SK-N-SH (cell line): ENCODE data around the gene POU6F2. TPM values are rescaled to one million over a fixed set of nuclear protein-coding genes. Genes with fewer than 3 reads are reported as not detected.

ENCODE experiments used
- CTCF ChIA-PET: fragments of 300-600, 350-600 bp; formaldehyde crosslinking; extraction: SDS; loops from one replicate; lab custom pipeline; 2021; lab: Yijun Ruan, JAX
- POLR2A ChIA-PET: fragments of 350-600 bp; sonication (Branson Sonifier 250); formaldehyde crosslinking; extraction: SDS; loops from one replicate; lab custom pipeline; 2020; ENCODE audit warnings: antibody characterized with exemption, inconsistent platforms; lab: Yijun Ruan, JAX
- DNase-seq: peaks from one replicate; pipeline ENCODE4 v3.0.0; 2012
- H2AFZ ChIP-seq: fragments of 200-600 bp; sonication (generic); 2 replicates; pipeline ENCODE4 v1.8.1; 2016; ENCODE audit warnings: antibody characterized with exemption, mild to moderate bottlenecking, low read depth
- H3F3A ChIP-seq: fragments of 200-600 bp; sonication (generic); replicated peaks from 2 replicates; pipeline ENCODE3; 2016; ENCODE audit warnings: antibody characterized with exemption, mild to moderate bottlenecking; ENCODE audit not compliant: insufficient read depth
- H3K27ac ChIP-seq, 2 experiments: fragments of 200-500 bp in 1 of 2; fragments of 200-600 bp in 1 of 2; sonication (Bioruptor generic) in 1 of 2; sonication (generic), shearing (Covaris generic) in 1 of 2; 2 replicates each; pipeline versions ENCODE4 v1.5.1 to v1.6.1; 2014 to 2016; ENCODE audit warnings: low read depth in 2 of 2, inconsistent platforms in 1 of 2, low read length in 1 of 2, mild to moderate bottlenecking in 1 of 2, mixed read lengths in 1 of 2
- H3K27me3 ChIP-seq: fragments of 200-600 bp; sonication (generic), shearing (Covaris generic); 2 replicates; pipeline ENCODE4 v1.6.1; 2016; ENCODE audit warnings: mixed run types; ENCODE audit not compliant: insufficient read depth
- H3K36me3 ChIP-seq, 2 experiments: fragments of 200-500 bp in 1 of 2; fragments of 200-600 bp in 1 of 2; sonication (Bioruptor generic) in 1 of 2; sonication (generic) in 1 of 2; replicated peaks in 1 of 2; 2 replicates each; pipeline versions ENCODE3 to v1.5.1; 2014 to 2016; ENCODE audit warnings: low read length in 1 of 2, mild to moderate bottlenecking in 1 of 2; ENCODE audit not compliant: insufficient read depth in 2 of 2, control insufficient read depth in 1 of 2
- H3K4me1 ChIP-seq, 2 experiments: fragments of 200-500 bp in 1 of 2; fragments of 200-600 bp in 1 of 2; sonication (Bioruptor generic) in 1 of 2; sonication (generic), shearing (Covaris generic) in 1 of 2; 2 replicates each; pipeline versions ENCODE4 v1.5.1 to v1.6.1; 2014 to 2016; ENCODE audit warnings: low read depth in 1 of 2, low read length in 1 of 2, mixed run types in 1 of 2; ENCODE audit not compliant: insufficient read depth in 2 of 2, control insufficient read depth in 1 of 2
- H3K4me2 ChIP-seq: fragments of 200-600 bp; sonication (generic), shearing (Covaris generic); 2 replicates; pipeline ENCODE4 v1.6.1; 2017; ENCODE audit warnings: mixed run types
- H3K4me3 ChIP-seq, 2 experiments: fragments of 200-500 bp in 1 of 2; fragments of 200-600 bp in 1 of 2; sonication (Bioruptor generic) in 1 of 2; sonication (generic), shearing (Covaris generic) in 1 of 2; 2 replicates each; pipeline versions ENCODE4 v1.5.1 to v1.8.1; 2014 to 2016; ENCODE audit warnings: low read depth in 2 of 2, inconsistent platforms in 1 of 2, low read length in 1 of 2, mild to moderate bottlenecking in 1 of 2, mixed read lengths in 1 of 2, moderate library complexity in 1 of 2
- H3K79me2 ChIP-seq: fragments of 200-600 bp; sonication (generic); 2 replicates; pipeline ENCODE4 v1.8.1; 2017; ENCODE audit warnings: mild to moderate bottlenecking; ENCODE audit not compliant: insufficient read depth
- H3K9ac ChIP-seq: fragments of 200-600 bp; sonication (generic); 2 replicates; pipeline ENCODE4 v1.6.1; 2017; ENCODE audit warnings: mixed run types
- H3K9me2 ChIP-seq: fragments of 200-600 bp; sonication (generic); 2 replicates; pipeline ENCODE4 v1.6.1; 2017; ENCODE audit warnings: mixed run types
- H3K9me3 ChIP-seq: fragments of 200-600 bp; sonication (generic); 2 replicates; pipeline ENCODE4 v1.6.1; 2017; ENCODE audit warnings: mixed run types, mild to moderate bottlenecking, moderate library complexity
- H4K20me1 ChIP-seq: fragments of 200-600 bp; sonication (generic); 2 replicates; pipeline ENCODE4 v1.6.1; 2017; ENCODE audit warnings: mild to moderate bottlenecking, mixed run types; ENCODE audit not compliant: insufficient read depth
- ELF1 ChIP-seq: IDR thresholded peaks from 2 replicates; pipeline ENCODE4 v1.4.0; 2012
- FOXJ3 ChIP-seq: sonication (generic); formaldehyde crosslinking; IDR thresholded peaks from 2 replicates; pipeline ENCODE4 v1.5.1; 2020; ENCODE audit warnings: mild to moderate bottlenecking, missing genetic modification reagents
- JUND ChIP-seq: IDR thresholded peaks from 2 replicates; pipeline ENCODE4 v1.4.0; 2012
- NRF1 ChIP-seq: IDR thresholded peaks from 2 replicates; pipeline ENCODE4 v1.6.1; 2012; ENCODE audit warnings: low read depth, mild to moderate bottlenecking, low read length
- RCOR1 ChIP-seq: fragments of 150-350 bp; IDR thresholded peaks from 2 replicates; pipeline ENCODE4 v1.6.1; 2017; ENCODE audit warnings: antibody characterized with exemption, low read length
- SIN3A ChIP-seq: IDR thresholded peaks from 2 replicates; pipeline ENCODE4 v1.6.1; 2012; ENCODE audit warnings: low read depth, mild to moderate bottlenecking, low read length, moderate library complexity, borderline replicate concordance
- TCF12 ChIP-seq: IDR thresholded peaks from 2 replicates; pipeline ENCODE4 v1.4.0; 2012
- TEAD4 ChIP-seq: IDR thresholded peaks from 2 replicates; pipeline ENCODE4 v1.4.0; 2012; ENCODE audit warnings: mild to moderate bottlenecking, borderline replicate concordance; ENCODE audit not compliant: insufficient read depth
- USF1 ChIP-seq: IDR thresholded peaks from 2 replicates; pipeline ENCODE4 v1.4.0; 2012; ENCODE audit warnings: low read depth, borderline replicate concordance
- WGBS: methylation state at CpG from one replicate; pipeline ENCODE4 v1.1.6; 2017; ENCODE audit warnings: low lambda C conversion rate; 5-methylcytosine and 5-hydroxymethylcytosine counted together
- polyA plus RNA-seq, 3 experiments: library from polyadenylated mRNA; depleted of rRNA; stranded (reverse); fragments of >200 nt; gene quantifications; 2 replicates each; pipeline ENCODE4 v1.2.3, GENCODE V29; 2012
- TF ChIP-seq, protein P1 (sequence below): fragments of 150-350 bp; IDR thresholded peaks from 2 replicates; pipeline ENCODE4 v1.6.1; 2017; ENCODE audit warnings: antibody characterized with exemption, low read length, low read depth, borderline replicate concordance
- TF ChIP-seq, protein P2 (sequence below): IDR thresholded peaks from 2 replicates; pipeline ENCODE4 v1.4.0; 2012; ENCODE audit warnings: low read depth

Gene POU6F2
- polyA plus RNA-seq, 1 of the 3 experiments (the other 2 are of a cell fraction) = under 0.01 TPM

DNA sequence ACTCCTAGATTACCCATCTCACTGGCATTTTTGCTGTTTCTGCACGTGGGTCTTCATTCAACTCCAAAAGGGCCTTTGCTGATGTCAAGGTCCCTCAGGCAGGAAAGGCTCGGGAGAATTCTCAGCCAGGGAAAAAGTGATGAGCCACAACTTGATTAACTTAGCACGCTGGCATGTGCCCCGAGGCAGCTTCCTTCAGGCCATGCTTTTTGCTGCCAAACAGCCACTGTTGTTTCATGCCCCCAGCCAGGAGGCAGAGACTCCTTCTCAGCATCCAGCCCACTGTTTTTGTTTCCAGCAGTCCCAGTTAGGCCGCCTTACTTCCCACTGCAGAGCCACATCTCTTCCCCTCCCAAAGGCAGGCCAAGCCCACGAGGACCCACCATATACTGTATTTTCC, 322.0 kb downstream of the POU6F2 start:
- no peaks in the 10 kb centered on the region for H3K79me2 ChIP-seq
- ChIA-PET CTCF (no interaction called here), POLR2A (no interaction called here)
- 4% methylated on average over 6 of the region's 6 CpGs for WGBS
- H3K4me2 ChIP-seq = no peak overlapping the region
- no peaks in the 10 kb centered on the region for H3K4me1 ChIP-seq
- peaks cover 6% of the 10 kb centered on the region for H3K27me3 ChIP-seq
- H4K20me1 ChIP-seq = no peaks in the 10 kb centered on the region
- no peak overlapping the region for H3K4me3 ChIP-seq
- TF ChIP-seq ELF1 (no peak), SIN3A (no peak), USF1 (no peak), JUND (no peak), NRF1 (no peak)
- TF ChIP-seq, protein P1, sequence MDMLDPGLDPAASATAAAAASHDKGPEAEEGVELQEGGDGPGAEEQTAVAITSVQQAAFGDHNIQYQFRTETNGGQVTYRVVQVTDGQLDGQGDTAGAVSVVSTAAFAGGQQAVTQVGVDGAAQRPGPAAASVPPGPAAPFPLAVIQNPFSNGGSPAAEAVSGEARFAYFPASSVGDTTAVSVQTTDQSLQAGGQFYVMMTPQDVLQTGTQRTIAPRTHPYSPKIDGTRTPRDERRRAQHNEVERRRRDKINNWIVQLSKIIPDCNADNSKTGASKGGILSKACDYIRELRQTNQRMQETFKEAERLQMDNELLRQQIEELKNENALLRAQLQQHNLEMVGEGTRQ = no peak
- TF ChIP-seq, protein P2, sequence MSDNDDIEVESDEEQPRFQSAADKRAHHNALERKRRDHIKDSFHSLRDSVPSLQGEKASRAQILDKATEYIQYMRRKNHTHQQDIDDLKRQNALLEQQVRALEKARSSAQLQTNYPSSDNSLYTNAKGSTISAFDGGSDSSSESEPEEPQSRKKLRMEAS = no peak
- H3K9ac ChIP-seq = no peak overlapping the region
- no peaks in the 10 kb centered on the region for H3K9me3 ChIP-seq
- no peaks in the 10 kb centered on the region for H3K9me2 ChIP-seq
- H3K36me3 ChIP-seq = no peaks in the 10 kb centered on the region
- H3K27ac ChIP-seq = no peak overlapping the region
- no peak overlapping the region for H2AFZ ChIP-seq
- H3F3A ChIP-seq = no peaks in the 10 kb centered on the region
- no peak for DNase-seq

GRCh38 chr7:39300276-39300675, 322.6 kb downstream of the POU6F2 start:
- H3K9me3 ChIP-seq = no peaks in the 10 kb centered on the region
- ChIA-PET POLR2A (no interaction called here), CTCF (no interaction called here)
- whole genome bisulfite sequencing = 15% methylated on average over 8 of the region's 8 CpGs
- H3K4me2 ChIP-seq = no peak overlapping the region
- no peaks in the 10 kb centered on the region for H3K9me2 ChIP-seq
- TF ChIP-seq USF1 = no peak
- no peak for TF ChIP-seq FOXJ3
- no peak overlapping the region for H3K27ac ChIP-seq
- no peak overlapping the region for H3K9ac ChIP-seq
- no peak overlapping the region for H2AFZ ChIP-seq
- no peak overlapping the region for H3K4me3 ChIP-seq
- no peaks in the 10 kb centered on the region for H4K20me1 ChIP-seq
- no peaks in the 10 kb centered on the region for H3F3A ChIP-seq
- H3K79me2 ChIP-seq = no peaks in the 10 kb centered on the region
- no peaks in the 10 kb centered on the region for H3K4me1 ChIP-seq
- no peaks in the 10 kb centered on the region for H3K36me3 ChIP-seq
- peaks cover 6% of the 10 kb centered on the region for H3K27me3 ChIP-seq
- no peak for DNase-seq

DNA sequence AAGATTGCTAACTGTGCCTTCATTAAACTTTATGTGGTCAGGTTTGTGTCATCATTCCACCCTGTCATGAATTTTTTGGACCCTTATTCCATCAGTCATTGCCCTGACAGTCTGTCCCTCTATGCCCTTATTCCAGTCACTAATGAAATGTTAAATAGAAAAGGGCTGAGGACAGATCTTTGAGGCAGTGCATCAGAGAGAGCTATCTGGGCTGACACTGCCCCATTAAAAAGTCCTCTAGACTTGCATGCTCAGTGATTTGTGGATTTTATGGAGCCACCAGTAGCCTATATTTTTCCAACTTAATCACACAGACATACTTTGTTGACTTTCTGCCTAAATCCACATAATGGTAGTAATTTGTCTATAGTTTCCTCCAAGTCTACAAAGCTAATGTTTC, 323.8 kb downstream of the POU6F2 start:
- CTCF ChIA-PET = interaction anchor here (0.7 kb wide), 1 partner anchor 152 kb away, joined by 3 read pairs; no protein-coding TSS in a partner anchor
- H3F3A ChIP-seq = no peaks in the 10 kb centered on the region
- no peak for TF ChIP-seq TEAD4
- TF ChIP-seq RCOR1 = no peak
- no peak for TF ChIP-seq TCF12
- no peak for TF ChIP-seq SIN3A
- TF ChIP-seq, all 33 proteins: peak for 0
- no peak for DNase-seq
- Histone ChIP-seq H3K9me3 (no peaks in the 10 kb centered on the region), H3K27ac (no peak overlapping the region), H4K20me1 (no peaks in the 10 kb centered on the region), H3K27me3 (peaks cover 6% of the 10 kb centered on the region), H3K36me3 (no peaks in the 10 kb centered on the region), H3K4me1 (no peaks in the 10 kb centered on the region), H3K4me2 (no peak overlapping the region), H3K9me2 (no peaks in the 10 kb centered on the region), H3K4me3 (no peak overlapping the region), H3K79me2 (no peaks in the 10 kb centered on the region), H3K9ac (no peak overlapping the region), H2AFZ (no peak overlapping the region)
- POLR2A ChIA-PET = no interaction called here
